Endodermal cell (in vitro differentiated cells): ENCODE results near the gene VILL. TPM values are rescaled to one million over a fixed set of nuclear protein-coding genes. Genes with fewer than 3 reads are reported as not detected.

Experiments
- DNase-seq: peaks from one replicate; pipeline ENCODE4 v3.0.0-alpha.2; 2017
- H3K27ac ChIP-seq: 2 replicates; pipeline ENCODE4 v1.5.1; 2013; ENCODE audit warnings: mild to moderate bottlenecking, low read depth, low read length, moderate library complexity
- H3K27me3 ChIP-seq: 2 replicates; pipeline ENCODE4 v1.6.1; 2013; ENCODE audit warnings: mild to moderate bottlenecking, low read length, moderate library complexity; ENCODE audit not compliant: insufficient read depth, control insufficient read depth, poor library complexity, severe bottlenecking
- H3K36me3 ChIP-seq: 2 replicates; pipeline ENCODE4 v1.7.0; 2013; ENCODE audit warnings: mild to moderate bottlenecking, low read length, moderate library complexity; ENCODE audit not compliant: control insufficient read depth, insufficient read depth
- H3K4me1 ChIP-seq: one replicate; pipeline ENCODE4 v1.7.0; 2013; ENCODE audit warnings: low read length; ENCODE audit not compliant: control insufficient read depth, insufficient read depth
- H3K4me3 ChIP-seq: 2 replicates; pipeline ENCODE4 v1.5.1; 2013; ENCODE audit warnings: mild to moderate bottlenecking, low read length, moderate library complexity
- H3K9ac ChIP-seq: 2 replicates; pipeline ENCODE4 v1.6.1; 2013; ENCODE audit warnings: mild to moderate bottlenecking, low read length, moderate library complexity; ENCODE audit not compliant: poor library complexity, severe bottlenecking; ENCODE audit errors: extremely low read depth
- H3K9me3 ChIP-seq: 2 replicates; pipeline ENCODE4 v1.6.1; 2013; ENCODE audit warnings: mild to moderate bottlenecking, low read length, moderate library complexity; ENCODE audit not compliant: control insufficient read depth
- H3K27ac Mint-ChIP-seq: 2 replicates; pipeline ENCODE4 v1.8.0; 2020; ENCODE audit warnings: mixed read lengths
- H3K27me3 Mint-ChIP-seq: 2 replicates; pipeline ENCODE4 v1.8.0; 2021; ENCODE audit warnings: mild to moderate bottlenecking, mixed read lengths; ENCODE audit not compliant: insufficient read depth
- H3K36me3 Mint-ChIP-seq: 2 replicates; pipeline ENCODE4 v1.8.0; 2020; ENCODE audit warnings: low read depth, mixed read lengths
- H3K4me1 Mint-ChIP-seq: 2 replicates; pipeline ENCODE4 v1.8.0; 2020; ENCODE audit warnings: mixed read lengths
- H3K4me3 Mint-ChIP-seq: 2 replicates; pipeline ENCODE4 v1.8.0; 2020; ENCODE audit warnings: mild to moderate bottlenecking, moderate library complexity, mixed read lengths
- H3K9me3 Mint-ChIP-seq: 2 replicates; pipeline ENCODE4 v1.8.0; 2020; ENCODE audit warnings: mild to moderate bottlenecking, mixed read lengths
- CTCF ChIP-seq: fragments of 200-600 bp; sonication (generic); conservative IDR thresholded peaks from 2 replicates; pipeline ENCODE4 v1.5.0; 2021; ENCODE audit warnings: antibody characterized with exemption, mild to moderate bottlenecking
- WGBS, 2 experiments: methylation state at CpG; one replicate each; pipeline versions ENCODE4 v1.1.5 to v1.1.7; 2013; ENCODE audit warnings: missing lambda C conversion rate in 2 of 2, mixed read lengths in 1 of 2; ENCODE audit not compliant: insufficient coverage in 1 of 2, insufficient read length in 1 of 2; 5-methylcytosine and 5-hydroxymethylcytosine counted together
- total RNA-seq, 2 donors: library from RNA; stranded (reverse); fragmentation: NEBNext Ultra II Directional in 1 of 2; extraction: Animal tissue kit (Norgen Biotek cat#: 25700) in 1 of 2; gene quantifications; 2 replicates in 1 of 2; 3 replicates in 1 of 2; pipeline ENCODE4 v1.2.1, GENCODE V29; 2021

VILL gene
- total RNA-seq, 2 donors from 2014 or later, result 16.0 to 21.3 TPM

DNA sequence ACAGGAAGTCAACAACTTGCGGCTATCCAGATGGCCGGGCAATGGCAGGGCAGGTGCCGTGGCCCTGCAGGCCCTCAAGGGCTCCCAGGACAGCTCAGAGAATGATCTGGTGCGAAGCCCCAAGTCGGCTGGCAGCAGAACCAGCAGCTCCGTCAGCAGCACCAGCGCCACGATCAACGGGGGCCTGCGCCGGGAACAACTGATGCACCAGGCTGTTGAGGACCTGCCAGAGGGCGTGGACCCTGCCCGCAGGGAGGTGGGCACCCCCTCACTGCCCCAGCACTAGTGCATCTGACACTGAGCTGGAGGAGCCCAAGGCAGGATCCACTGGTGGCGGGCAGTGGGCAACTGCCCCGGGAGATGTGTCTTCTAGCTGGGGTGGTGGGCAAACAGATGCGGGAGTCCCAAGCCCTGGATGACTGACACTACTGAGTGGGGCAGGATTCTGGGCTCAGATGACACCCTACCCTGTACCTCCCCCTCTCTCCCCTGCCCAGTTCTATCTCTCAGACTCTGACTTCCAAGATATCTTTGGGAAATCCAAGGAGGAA is 15.9 kb downstream of the VILL start:
- Histone ChIP-seq H3K4me3 (no peak overlapping the region), H3K27ac (no peak overlapping the region), H3K27me3 (no peaks in the 10 kb centered on the region), H3K9ac (no peak overlapping the region), H3K9me3 (no peaks in the 10 kb centered on the region), H3K4me1 (no peaks in the 10 kb centered on the region), H3K36me3 (peaks cover 10% of the 10 kb centered on the region)
- Mint-ChIP-seq H3K9me3 (no peaks in the 10 kb centered on the region), H3K4me1 (peaks cover 12% of the 10 kb centered on the region), H3K27me3 (no peaks in the 10 kb centered on the region), H3K36me3 (peaks cover 44% of the 10 kb centered on the region), H3K27ac (no peak overlapping the region), H3K4me3 (no peak overlapping the region)
- no peak for TF ChIP-seq CTCF
- DNase-seq, result no peak
- WGBS, 2 experiments, result 88 to 96% methylated on average over 5 to 16 of the region's 16 CpGs

DNA sequence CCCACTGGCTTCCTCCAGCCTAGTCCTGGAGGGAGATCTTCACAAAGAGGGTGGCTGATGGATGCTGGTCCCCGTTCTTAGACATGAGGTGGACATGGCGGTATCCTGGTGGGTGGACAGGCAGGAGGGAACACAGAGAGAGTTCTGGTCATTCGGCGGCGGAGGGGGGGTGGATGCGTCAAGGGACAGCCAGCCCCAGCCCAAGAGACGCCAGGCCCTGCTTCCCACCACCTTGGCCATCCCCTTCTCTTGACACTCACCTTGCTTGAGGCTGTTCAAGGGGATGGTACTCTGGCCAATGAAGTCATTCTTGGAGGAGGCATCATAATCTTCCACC is 17.1 kb downstream of the VILL start:
- no peak for TF ChIP-seq CTCF
- peaks cover 10% of the 10 kb centered on the region for H3K36me3 ChIP-seq
- no peak overlapping the region for H3K4me3 ChIP-seq
- 89 to 97% methylated on average over 6 to 7 of the region's 7 CpGs for WGBS, 2 experiments
- no peak overlapping the region for H3K27ac ChIP-seq
- H3K27ac Mint-ChIP-seq, result no peak overlapping the region
- no peaks in the 10 kb centered on the region for H3K9me3 Mint-ChIP-seq
- H3K4me3 Mint-ChIP-seq, result no peak overlapping the region
- H3K9me3 ChIP-seq, result no peaks in the 10 kb centered on the region
- H3K9ac ChIP-seq, result no peak overlapping the region
- H3K36me3 Mint-ChIP-seq, result peaks cover 40% of the 10 kb centered on the region
- H3K27me3 ChIP-seq, result no peaks in the 10 kb centered on the region
- no peaks in the 10 kb centered on the region for H3K4me1 ChIP-seq
- no peak for DNase-seq
- no peaks in the 10 kb centered on the region for H3K27me3 Mint-ChIP-seq
- H3K4me1 Mint-ChIP-seq, result peaks cover 17% of the 10 kb centered on the region

DNA sequence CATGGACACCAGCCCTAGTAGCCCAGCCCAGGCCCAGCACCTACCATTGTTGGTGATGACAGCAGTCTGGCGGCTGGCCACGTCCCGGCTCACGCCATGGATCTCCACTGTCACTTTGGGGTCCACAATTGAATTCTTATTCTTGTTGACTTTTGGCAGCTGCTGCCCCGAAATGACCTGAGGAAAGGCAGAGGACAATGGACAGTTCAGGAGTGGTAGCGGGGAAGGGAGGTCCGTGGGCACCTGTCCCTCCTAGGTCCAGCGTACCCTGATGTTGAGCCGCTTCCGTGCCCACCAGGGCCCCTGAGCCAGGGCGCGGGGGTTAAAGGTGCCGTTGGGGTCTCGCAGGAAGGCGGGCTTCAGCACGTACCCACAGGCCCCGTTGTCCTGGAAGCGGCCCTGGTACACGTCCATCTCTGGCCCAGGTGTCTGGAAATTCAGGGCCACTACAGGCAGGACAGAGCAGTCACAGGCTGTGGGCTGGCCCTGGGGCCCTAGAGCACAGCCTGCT is 17.7 kb downstream of the VILL start:
- Histone ChIP-seq H3K4me1 (no peaks in the 10 kb centered on the region), H3K9me3 (no peaks in the 10 kb centered on the region), H3K9ac (no peak overlapping the region), H3K36me3 (peaks cover 10% of the 10 kb centered on the region), H3K27ac (no peak overlapping the region), H3K4me3 (no peak overlapping the region), H3K27me3 (no peaks in the 10 kb centered on the region)
- 93 to 95% methylated on average over 18 to 19 of the region's 19 CpGs for WGBS, 2 experiments
- TF ChIP-seq CTCF, result no peak
- Mint-ChIP-seq H3K9me3 (no peaks in the 10 kb centered on the region), H3K36me3 (peaks cover 40% of the 10 kb centered on the region), H3K4me3 (no peak overlapping the region), H3K27me3 (no peaks in the 10 kb centered on the region), H3K27ac (no peak overlapping the region), H3K4me1 (peaks cover 17% of the 10 kb centered on the region)
- DNase-seq, result no peak
